ENCODE data around the gene PRSS36.

PRSS36 gene

DNA sequence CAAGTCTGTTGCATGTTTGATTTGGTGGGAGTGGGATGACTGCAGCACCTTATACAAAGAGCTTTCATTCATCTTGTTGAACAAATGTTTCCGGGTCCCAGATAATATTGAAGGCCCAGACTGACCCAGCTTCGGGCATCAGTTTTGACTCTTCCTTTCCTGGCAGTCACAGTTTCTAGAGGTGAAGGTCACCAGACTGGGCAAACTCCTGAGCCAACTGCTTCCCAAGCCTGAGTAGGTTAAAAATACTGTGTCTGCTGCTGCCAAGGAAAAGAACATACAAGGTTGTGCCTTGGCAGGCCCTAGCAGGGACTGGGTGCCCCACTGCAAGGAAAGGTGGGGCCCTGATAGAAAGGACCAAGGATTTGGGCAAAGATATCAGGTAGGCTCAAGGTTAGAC is 37.2 kb downstream of the PRSS36 start:
- peaks cover 34% of the 10 kb centered on the region for H3K36me3 ChIP-seq
- DNase-seq, result no peak
- H3K4me1 ChIP-seq, result no peaks in the 10 kb centered on the region
- no peak overlapping the region for H3K4me3 ChIP-seq (ENCODE audit: low read depth, low read length)
- no peaks in the 10 kb centered on the region for H3K27me3 ChIP-seq
- no peak for TF ChIP-seq CTCF (IDR thresholded peaks at IDR 0.05; ENCODE audit: low read depth, low read length)
- H3K9me3 ChIP-seq, result no peaks in the 10 kb centered on the region

DNA sequence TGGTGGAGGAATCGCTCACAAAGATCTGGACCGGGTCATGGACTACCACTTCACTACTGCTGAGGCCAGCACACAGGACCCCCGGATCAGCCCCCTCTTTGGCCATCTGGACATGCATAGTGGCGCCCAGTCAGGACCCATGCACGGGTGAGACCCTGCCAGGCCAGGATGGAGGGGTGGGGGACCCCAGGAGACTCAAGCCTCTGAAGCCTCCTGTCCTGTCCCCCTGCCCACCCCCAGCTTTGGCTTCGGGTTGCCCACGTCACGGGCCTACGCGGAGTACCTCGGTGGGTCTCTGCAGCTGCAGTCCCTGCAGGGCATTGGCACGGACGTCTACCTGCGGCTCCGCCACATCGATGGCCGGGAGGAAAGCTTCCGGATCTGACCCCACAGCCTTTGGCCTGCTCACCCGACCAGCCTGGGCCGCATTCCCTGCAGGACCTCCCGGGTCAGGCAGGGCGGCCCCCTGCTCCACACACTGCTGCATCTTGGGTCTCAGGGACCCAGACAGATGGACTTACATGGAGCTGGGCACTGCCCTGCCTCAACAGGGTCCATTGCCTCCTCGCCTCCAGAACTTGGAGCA is 37.9 kb downstream of the PRSS36 start:
- Histone ChIP-seq H3K4me3 (ENCODE audit: low read depth, low read length) (no peak overlapping the region), H3K4me1 (no peaks in the 10 kb centered on the region; the same call in 1 of the 2 replicates), H3K9me3 (no peaks in the 10 kb centered on the region), H3K27me3 (no peaks in the 10 kb centered on the region), H3K36me3 (peaks cover 34% of the 10 kb centered on the region)
- TF ChIP-seq CTCF (IDR thresholded peaks at IDR 0.05; ENCODE audit: low read depth, low read length), result no peak
- no peak for DNase-seq

- H3K36me3 ChIP-seq, result peaks cover 34% of the 10 kb centered on the region
- no peaks in the 10 kb centered on the region for H3K27me3 ChIP-seq
- no peaks in the 10 kb centered on the region; the same call in 1 of the 2 replicates for H3K4me1 ChIP-seq
- DNase-seq, result no peak
- no peak for TF ChIP-seq CTCF (IDR thresholded peaks at IDR 0.05; ENCODE audit: low read depth, low read length)
- no peak overlapping the region for H3K4me3 ChIP-seq (ENCODE audit: low read depth, low read length)
- H3K9me3 ChIP-seq, result no peaks in the 10 kb centered on the region
These were observed 39.5 kb downstream of the PRSS36 start for GRCh38 chr16:31110106-31111034.

GRCh38 chr16:31109622-31110021 is 40.2 kb downstream of the PRSS36 start:
- Histone ChIP-seq H3K9me3 (no peaks in the 10 kb centered on the region), H3K36me3 (peaks cover 34% of the 10 kb centered on the region), H3K27me3 (no peaks in the 10 kb centered on the region), H3K4me1 (no peaks in the 10 kb centered on the region; the same call in 1 of the 2 replicates), H3K4me3 (ENCODE audit: low read depth, low read length) (no peak overlapping the region)
- DNase-seq, result no peak
- no peak for TF ChIP-seq CTCF (IDR thresholded peaks at IDR 0.05; ENCODE audit: low read depth, low read length)

- Histone ChIP-seq H3K4me3 (ENCODE audit: low read depth, low read length) (peak overlapping the region; percentile 90), H3K4me1 (no peaks in the 10 kb centered on the region; the same call in 1 of the 2 replicates)
These were observed 40.9 kb downstream of the PRSS36 start for GRCh38 chr16:31108794-31109558.

More at GRCh38 chr16:31108794-31109558, 40.9 kb downstream of the PRSS36 start:
- no peaks in the 10 kb centered on the region for H3K9me3 ChIP-seq
- no peak for TF ChIP-seq CTCF (IDR thresholded peaks at IDR 0.05; ENCODE audit: low read depth, low read length)
- DNase-seq, result no peak
- peaks cover 34% of the 10 kb centered on the region for H3K36me3 ChIP-seq
- H3K27me3 ChIP-seq, result no peaks in the 10 kb centered on the region
